ENCODE results near the gene PTPRD.

GRCh38 chr9:8769153-8769552, 1843.6 kb downstream of the PTPRD start:
- no peak for TF ChIP-seq CTCF (conservative IDR thresholded peaks at IDR 0.05; ENCODE audit: low read length)
- no peak for TF ChIP-seq EZH2phosphoT487 (IDR thresholded peaks at IDR 0.05; ENCODE audit: borderline replicate concordance, low read depth, low read length)

Data from OCI-LY7 (cell line).